CD4-positive, alpha-beta T cell (primary cell): ENCODE data around the gene OXLD1. TPM values are rescaled to one million over a fixed set of nuclear protein-coding genes. Genes with fewer than 3 reads are reported as not detected.

Experiments used
- ATAC-seq: fragments of 200-7000 bp; cut with Tn5 transposase; one replicate; pipeline ENCODE4 v1.10.0; 2022; ENCODE audit warnings: mild to moderate bottlenecking; ENCODE audit not compliant: poor library complexity
- CTCF ChIA-PET: fragments of 350-600 bp; sonication (Branson Sonifier 250); formaldehyde crosslinking; loops from one replicate; lab custom pipeline; 2021; ENCODE audit warnings: antibody characterized with exemption, inconsistent platforms; lab: Charles Lee
- POLR2A ChIA-PET: fragments of 350-600 bp; sonication (Branson Sonifier 250); formaldehyde crosslinking; loops from one replicate; lab custom pipeline; 2021; ENCODE audit warnings: antibody characterized with exemption, inconsistent platforms; lab: Charles Lee
- DNase-seq, 14 experiments: peaks; one replicate each; pipeline ENCODE4 v3.0.0-alpha.2; 2013 to 2020; ENCODE audit warnings: mixed read lengths in 2 of 14
- H3K27ac ChIP-seq, 2 donors: one replicate each; pipeline versions ENCODE4 v1.5.1 to v1.7.0; 2013; ENCODE audit warnings: low read length in 2 of 2, low read depth in 1 of 2, mild to moderate bottlenecking in 1 of 2
- H3K27me3 ChIP-seq, 2 experiments: 1 replicate in 1 of 2; 2 replicates in 1 of 2; pipeline versions ENCODE4 v1.6.1 to v1.7.0; 2013; ENCODE audit warnings: low read length in 2 of 2, control low read depth in 1 of 2, mild to moderate bottlenecking in 1 of 2, moderate library complexity in 1 of 2; ENCODE audit not compliant: insufficient read depth in 2 of 2, control insufficient read depth in 1 of 2
- H3K36me3 ChIP-seq: one replicate; pipeline ENCODE4 v1.6.1; 2013; ENCODE audit warnings: low read length, control low read depth; ENCODE audit not compliant: insufficient read depth
- H3K4me1 ChIP-seq: one replicate; pipeline ENCODE4 v1.6.1; 2013; ENCODE audit warnings: low read length, control low read depth; ENCODE audit not compliant: insufficient read depth
- H3K4me3 ChIP-seq: one replicate; pipeline ENCODE4 v1.5.1; 2013; ENCODE audit warnings: mild to moderate bottlenecking, low read length, moderate library complexity
- H3K9me3 ChIP-seq, 2 experiments: 1 replicate in 1 of 2; 2 replicates in 1 of 2; pipeline versions ENCODE4 v1.6.1 to v1.7.0; 2013; ENCODE audit warnings: low read length in 2 of 2, mild to moderate bottlenecking in 2 of 2, control low read depth in 1 of 2, moderate library complexity in 1 of 2; ENCODE audit not compliant: control insufficient read depth in 1 of 2, insufficient read depth in 1 of 2
- H3K27ac Mint-ChIP-seq: one replicate; pipeline ENCODE4 v1.8.0; 2020; ENCODE audit warnings: mixed read lengths
- H3K27me3 Mint-ChIP-seq: one replicate; pipeline ENCODE4 v1.8.0; 2021; ENCODE audit warnings: mixed read lengths
- H3K36me3 Mint-ChIP-seq: one replicate; pipeline ENCODE4 v1.8.0; 2021; ENCODE audit warnings: low read depth, mixed read lengths
- H3K4me1 Mint-ChIP-seq: one replicate; pipeline ENCODE4 v1.8.0; 2021; ENCODE audit warnings: low read depth, mixed read lengths
- H3K4me3 Mint-ChIP-seq: one replicate; pipeline ENCODE4 v1.8.0; 2020; ENCODE audit warnings: mild to moderate bottlenecking, mixed read lengths
- H3K9me3 Mint-ChIP-seq: one replicate; pipeline ENCODE4 v1.8.0; 2020; ENCODE audit warnings: mixed read lengths
- CTCF ChIP-seq: fragments of 200-600 bp; IDR thresholded peaks from one replicate; pipeline ENCODE4 v1.8.0; 2022; ENCODE audit warnings: antibody characterized with exemption, mild to moderate bottlenecking
- intact Hi-C, 2 experiments: fragments of 100-400 bp; cut with DNase I in 1 of 2; cut with micrococcal nuclease in 1 of 2; formaldehyde crosslinking; loops; one replicate each; pipeline versions ENCODE4 v1.15.1 to v1.9.0; 2023 to 2025; cut with DNase I, micrococcal nuclease
- total RNA-seq, 174 experiments: library from RNA in 2 of 174; stranded (reverse) in 2 of 174; gene quantifications; one replicate each; pipeline ENCODE4 v1.2.3 and lab custom pipeline; 2021 to 2026

Gene OXLD1
- total RNA-seq, 2 experiments from 2014 or later, result 24.6 to 25.3 TPM

- ChIA-PET POLR2A (interaction anchor here (0.6 to 4.7 kb wide), 18 partner anchors 8 to 624 kb away, joined by 3 to 43 read pairs (median 4); partner anchors contain the start of genes ARHGDIA, ARL16, CCDC137 and DCXR), CTCF (interaction anchor here (1.3 kb wide), 1 partner anchor 23 kb away, joined by 3 read pairs; no protein-coding TSS in a partner anchor)
- Mint-ChIP-seq H3K36me3 (peaks cover 59% of the 10 kb centered on the region), H3K27me3 (no peaks in the 10 kb centered on the region), H3K27ac (peak within 1 kb of the TSS; percentile 97), H3K4me3 (peak within 1 kb of the TSS; percentile 94), H3K9me3 (no peaks in the 10 kb centered on the region), H3K4me1 (peaks cover 27% of the 10 kb centered on the region)
- TF ChIP-seq CTCF, result peak; percentile 12
- Histone ChIP-seq H3K27me3 (no peaks in the 10 kb centered on the region), H3K27ac (peak within 1 kb of the TSS; percentile 94), H3K36me3 (peaks cover 47% of the 10 kb centered on the region), H3K9me3 (no peaks in the 10 kb centered on the region), H3K4me1 (peaks cover 39% of the 10 kb centered on the region), H3K4me3 (peak within 1 kb of the TSS; percentile 93)
- peak; percentile 74 to 94 (median 85) for DNase-seq
- intact Hi-C loops, result loop anchor here (1.0 to 5.0 kb wide), 5 partner anchors 8 to 224 kb away; partner anchors contain the start of genes CCDC137 (in 1 of the 2), HGS (in 1 of the 2), MAFG (in 1 of the 2) and NPLOC4 (in 1 of the 2)
- peak; percentile 87 for ATAC-seq
These were observed 36.7 kb upstream of the OXLD1 start, which contains the start of gene MRPL12 for GRCh38 chr17:81702934-81703746. MRPL12 (plus strand) TSS chr17:81703367; CDS start chr17:81703502, 135 bp downstream.

GRCh38 chr17:81701288-81702071 is 35.1 kb upstream of the OXLD1 start:
- intact Hi-C loops, result loop anchor here (2.0 to 5.0 kb wide), 4 partner anchors 17 to 226 kb away; partner anchors contain the start of genes CCDC137 (in 1 of the 2), HGS (in 1 of the 2), MAFG (in 1 of the 2) and NPLOC4 (in 1 of the 2)
- peaks cover 51% of the 10 kb centered on the region for H3K36me3 ChIP-seq
- H3K4me3 Mint-ChIP-seq, result no peak overlapping the region
- ATAC-seq (no peak), DNase-seq (peak in 2 of 14 experiments; percentile 38 to 47)
- H3K4me3 ChIP-seq, result peak overlapping the region; percentile 93
- H3K9me3 Mint-ChIP-seq, result no peaks in the 10 kb centered on the region
- peak overlapping the region; percentile 97 for H3K27ac Mint-ChIP-seq
- peaks cover 69% of the 10 kb centered on the region for H3K36me3 Mint-ChIP-seq
- H3K27ac ChIP-seq, result peak overlapping the region in 1 of 2 donors; percentile 32
- no peaks in the 10 kb centered on the region for H3K27me3 Mint-ChIP-seq
- ChIA-PET POLR2A (interaction anchor here (0.7 to 4.7 kb wide), 5 partner anchors 16 to 336 kb away, joined by 3 to 43 read pairs (median 4); partner anchors contain the start of genes ARL16, CCDC137, DCXR and HGS), CTCF (interaction anchor here (1.8 kb wide), 1 partner anchor 18 kb away, joined by 5 read pairs; the partner anchor contains the start of genes ARL16 and HGS)
- no peaks in the 10 kb centered on the region for H3K9me3 ChIP-seq
- no peaks in the 10 kb centered on the region for H3K27me3 ChIP-seq
- H3K4me1 ChIP-seq, result peaks cover 39% of the 10 kb centered on the region
- H3K4me1 Mint-ChIP-seq, result peaks cover 27% of the 10 kb centered on the region
- TF ChIP-seq CTCF, result no peak
